Suppressor macrophage treated with lipopolysaccharide for 1 hour (primary cell): Measurements from ENCODE around the gene SUPT3H.
A peak's percentile ranks its signal among the peaks of the same experiment; 100 is the strongest.

Experiments
- DNase-seq, 3 donors: peaks; one replicate each; pipeline ENCODE4 v3.0.0-alpha.2; 2020 to 2022

The SUPT3H gene

GRCh38 chr6:45387236-45387635, 9.5 kb upstream of the SUPT3H start:
- DNase-seq = no peak

- DNase-seq = peak; percentile 37 to 79 (median 66)
These were observed 8.8 kb upstream of the SUPT3H start for GRCh38 chr6:45386501-45386900.

GRCh38 chr6:45382391-45382790, 4.7 kb upstream of the SUPT3H start:
- DNase-seq = no peak

- DNase-seq = peak in 2 of 3 donors; percentile 49 to 55
These were observed 696 bp upstream of the SUPT3H start for GRCh38 chr6:45378334-45378926.

- DNase-seq = peak in 1 of 3 donors; percentile 21
These were observed 636 bp downstream of the SUPT3H start for GRCh38 chr6:45377043-45377553.

GRCh38 chr6:45376310-45377042, 1.3 kb downstream of the SUPT3H start:
- DNase-seq = peak; percentile 30 to 60 (median 51)

GRCh38 chr6:45375449-45375848, 2.3 kb downstream of the SUPT3H start:
- DNase-seq = no peak

GRCh38 chr6:45371924-45372573, 5.7 kb downstream of the SUPT3H start:
- DNase-seq = no peak

GRCh38 chr6:45369870-45370269, 7.9 kb downstream of the SUPT3H start:
- DNase-seq = no peak

- DNase-seq = no peak
These were observed 9.7 kb downstream of the SUPT3H start for GRCh38 chr6:45367999-45368398.

- no peak for DNase-seq
These were observed 11.2 kb downstream of the SUPT3H start for GRCh38 chr6:45366534-45366933.

- peak; percentile 8 to 41 (median 26) for DNase-seq
These were observed 12.7 kb downstream of the SUPT3H start for GRCh38 chr6:45365036-45365435.

GRCh38 chr6:45364466-45364865, 13.3 kb downstream of the SUPT3H start:
- DNase-seq = no peak

- no peak for DNase-seq
These were observed 24.1 kb downstream of the SUPT3H start for GRCh38 chr6:45353654-45354053.

- DNase-seq = no peak
These were observed 26.1 kb downstream of the SUPT3H start for GRCh38 chr6:45351667-45352066.

- DNase-seq = no peak
These were observed 26.7 kb downstream of the SUPT3H start for GRCh38 chr6:45351076-45351475.

GRCh38 chr6:45350186-45350710, 27.5 kb downstream of the SUPT3H start:
- DNase-seq = no peak

- DNase-seq = no peak
These were observed 32.8 kb downstream of the SUPT3H start for GRCh38 chr6:45344900-45345299.

- DNase-seq = no peak
These were observed 49.2 kb downstream of the SUPT3H start for GRCh38 chr6:45328523-45328922.

GRCh38 chr6:45327956-45328522, 49.7 kb downstream of the SUPT3H start, which contains the start of gene RUNX2:
TSS of gene RUNX2 (plus strand) at chr6:45328330. CDS start at chr6:45328727, 397 bp downstream.
- peak; percentile 29 to 48 (median 33) for DNase-seq

- DNase-seq = no peak
These were observed 50.9 kb downstream of the SUPT3H start for GRCh38 chr6:45326698-45327417.

- DNase-seq = peak; percentile 6 to 19 (median 14)
These were observed 54.0 kb downstream of the SUPT3H start for GRCh38 chr6:45323656-45324224.
